NCI-H146 (cell line): ENCODE results near the gene GXYLT2.
"Not testable (repeated sequence)": the region's sequence is repeated elsewhere in the genome, so short reads cannot be mapped to it uniquely, and the experiment has no call there.

ENCODE experiments used
- DNase-seq: peaks from one replicate; lab custom pipeline; 2025; lab: John Stamatoyannopoulos, UW

The GXYLT2 gene

GRCh38 chr3:72892870-72893269, 5.0 kb downstream of the GXYLT2 start:
- DNase-seq: no peak

GRCh38 chr3:72894976-72895552, 7.2 kb downstream of the GXYLT2 start:
- no peak for DNase-seq

GRCh38 chr3:72896996-72897757, 9.3 kb downstream of the GXYLT2 start:
- DNase-seq: no peak

- no peak for DNase-seq
Measured at GRCh38 chr3:72897758-72898007, 9.8 kb downstream of the GXYLT2 start.

GRCh38 chr3:72899349-72899765, 11.5 kb downstream of the GXYLT2 start:
- DNase-seq: no peak

- no peak for DNase-seq
Measured at GRCh38 chr3:72900048-72900447, 12.2 kb downstream of the GXYLT2 start.

- no peak for DNase-seq
Measured at GRCh38 chr3:72901840-72902239, 14.0 kb downstream of the GXYLT2 start.

- no peak for DNase-seq
Measured at GRCh38 chr3:72903004-72903403, 15.2 kb downstream of the GXYLT2 start.

GRCh38 chr3:72904163-72904562, 16.3 kb downstream of the GXYLT2 start:
- DNase-seq: no peak

- DNase-seq: no peak
Measured at GRCh38 chr3:72906154-72906553, 18.3 kb downstream of the GXYLT2 start.

- DNase-seq: no peak
Measured at GRCh38 chr3:72907131-72907711, 19.4 kb downstream of the GXYLT2 start.

- no peak for DNase-seq
Measured at GRCh38 chr3:72907731-72908620, 20.1 kb downstream of the GXYLT2 start.

- no peak for DNase-seq
Measured at GRCh38 chr3:72909591-72909990, 21.7 kb downstream of the GXYLT2 start.

GRCh38 chr3:72912532-72912931, 24.7 kb downstream of the GXYLT2 start:
- no peak for DNase-seq

- no peak for DNase-seq
Measured at GRCh38 chr3:72914383-72914782, 26.5 kb downstream of the GXYLT2 start.

- DNase-seq: no peak
Measured at GRCh38 chr3:72916250-72916649, 28.4 kb downstream of the GXYLT2 start.

- DNase-seq: no peak
Measured at GRCh38 chr3:72919520-72919919, 31.7 kb downstream of the GXYLT2 start.

GRCh38 chr3:72924055-72924454, 36.2 kb downstream of the GXYLT2 start:
- DNase-seq: no peak

- not testable (repeated sequence) for DNase-seq
Measured at GRCh38 chr3:72928781-72929735, 41.2 kb downstream of the GXYLT2 start.

- DNase-seq: no peak
Measured at GRCh38 chr3:72930754-72931153, 42.9 kb downstream of the GXYLT2 start.

- DNase-seq: no peak
Measured at GRCh38 chr3:72932416-72932815, 44.6 kb downstream of the GXYLT2 start.
